ENCODE data around the gene CACNA2D2. TPM values are rescaled to one million over a fixed set of nuclear protein-coding genes. Genes with fewer than 3 reads are reported as not detected.

The CACNA2D2 gene
- total RNA-seq, 1 donor from 2014 or later: 0.40 TPM

DNA sequence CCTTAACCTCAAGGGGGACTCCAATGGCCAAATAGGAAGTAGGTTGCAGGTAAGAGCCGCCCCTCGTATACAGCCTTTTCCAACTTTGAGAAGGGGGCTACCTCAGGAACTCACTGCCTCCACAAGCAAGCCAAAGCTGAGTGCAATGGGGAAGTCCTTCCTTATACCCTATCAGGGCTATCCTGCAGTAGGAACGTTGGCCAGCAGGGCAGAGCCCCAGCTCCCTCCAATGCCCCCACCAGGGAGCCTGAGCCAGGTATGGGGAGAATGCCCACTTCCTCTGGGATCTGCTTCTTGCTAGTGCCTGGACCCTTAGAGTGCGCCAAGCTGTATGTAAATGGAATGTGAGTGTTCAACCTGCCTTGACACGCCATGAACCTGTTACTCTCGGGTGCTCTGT, 16.3 kb downstream of the CACNA2D2 start:
- no peaks in the 10 kb centered on the region for H3K4me1 Mint-ChIP-seq (ENCODE audit: low read depth)
- H3K27ac Mint-ChIP-seq (ENCODE audit: unreplicated experiment): no peak overlapping the region
- no peak overlapping the region for H3K4me3 Mint-ChIP-seq (ENCODE audit: unreplicated experiment)
- peaks cover 5% of the 10 kb centered on the region for H3K27me3 Mint-ChIP-seq (ENCODE audit: low read depth)
- no peaks in the 10 kb centered on the region for H3K36me3 Mint-ChIP-seq (ENCODE audit: low read depth)
- no peaks in the 10 kb centered on the region for H3K9me3 Mint-ChIP-seq (ENCODE audit: low read depth)
- TF ChIP-seq, protein P1, sequence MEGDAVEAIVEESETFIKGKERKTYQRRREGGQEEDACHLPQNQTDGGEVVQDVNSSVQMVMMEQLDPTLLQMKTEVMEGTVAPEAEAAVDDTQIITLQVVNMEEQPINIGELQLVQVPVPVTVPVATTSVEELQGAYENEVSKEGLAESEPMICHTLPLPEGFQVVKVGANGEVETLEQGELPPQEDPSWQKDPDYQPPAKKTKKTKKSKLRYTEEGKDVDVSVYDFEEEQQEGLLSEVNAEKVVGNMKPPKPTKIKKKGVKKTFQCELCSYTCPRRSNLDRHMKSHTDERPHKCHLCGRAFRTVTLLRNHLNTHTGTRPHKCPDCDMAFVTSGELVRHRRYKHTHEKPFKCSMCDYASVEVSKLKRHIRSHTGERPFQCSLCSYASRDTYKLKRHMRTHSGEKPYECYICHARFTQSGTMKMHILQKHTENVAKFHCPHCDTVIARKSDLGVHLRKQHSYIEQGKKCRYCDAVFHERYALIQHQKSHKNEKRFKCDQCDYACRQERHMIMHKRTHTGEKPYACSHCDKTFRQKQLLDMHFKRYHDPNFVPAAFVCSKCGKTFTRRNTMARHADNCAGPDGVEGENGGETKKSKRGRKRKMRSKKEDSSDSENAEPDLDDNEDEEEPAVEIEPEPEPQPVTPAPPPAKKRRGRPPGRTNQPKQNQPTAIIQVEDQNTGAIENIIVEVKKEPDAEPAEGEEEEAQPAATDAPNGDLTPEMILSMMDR (IDR thresholded peaks at IDR 0.05): no peak
- DNase-seq (ENCODE audit: low spot score): no peak

DNA sequence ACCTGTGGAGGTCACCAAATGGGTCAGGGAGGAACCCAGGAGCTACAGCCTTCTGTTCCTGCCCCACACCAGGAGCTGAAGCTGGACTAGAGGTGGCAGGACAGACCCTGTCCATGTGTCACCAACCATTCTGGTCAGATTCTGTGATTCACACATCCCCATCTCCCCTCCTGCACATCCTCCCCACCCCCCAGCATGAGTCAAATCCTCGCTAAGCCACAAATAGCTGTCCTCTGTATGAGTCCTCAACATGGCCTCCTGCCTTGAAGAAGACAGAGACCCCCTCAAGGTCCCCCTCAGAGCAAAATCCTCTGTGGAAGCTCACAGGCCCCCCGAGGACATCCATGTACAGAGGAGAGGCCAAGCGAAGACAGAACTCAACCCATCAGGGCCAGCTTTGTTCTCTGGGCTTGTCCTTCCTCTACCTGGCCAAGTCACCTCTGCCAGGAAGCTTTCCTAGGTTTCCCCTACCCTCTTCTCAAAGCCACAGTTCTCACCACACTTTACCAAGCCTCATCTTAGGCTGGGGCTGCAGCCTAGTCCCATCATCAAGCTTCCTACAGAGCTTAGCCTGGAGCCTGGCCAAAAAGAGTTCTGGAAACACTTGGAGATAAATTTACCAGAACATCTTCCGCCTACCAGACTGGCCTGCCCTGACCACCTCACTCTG, 17.1 kb downstream of the CACNA2D2 start:
- TF ChIP-seq, protein P1 (IDR thresholded peaks at IDR 0.05): no peak
- no peak for DNase-seq (ENCODE audit: low spot score)
- peaks cover 5% of the 10 kb centered on the region for H3K27me3 Mint-ChIP-seq (ENCODE audit: low read depth)
- no peaks in the 10 kb centered on the region for H3K9me3 Mint-ChIP-seq (ENCODE audit: low read depth)
- no peaks in the 10 kb centered on the region for H3K4me1 Mint-ChIP-seq (ENCODE audit: low read depth)
- no peak overlapping the region for H3K27ac Mint-ChIP-seq (ENCODE audit: unreplicated experiment)
- H3K4me3 Mint-ChIP-seq (ENCODE audit: unreplicated experiment): no peak overlapping the region
- H3K36me3 Mint-ChIP-seq (ENCODE audit: low read depth): no peaks in the 10 kb centered on the region

DNA sequence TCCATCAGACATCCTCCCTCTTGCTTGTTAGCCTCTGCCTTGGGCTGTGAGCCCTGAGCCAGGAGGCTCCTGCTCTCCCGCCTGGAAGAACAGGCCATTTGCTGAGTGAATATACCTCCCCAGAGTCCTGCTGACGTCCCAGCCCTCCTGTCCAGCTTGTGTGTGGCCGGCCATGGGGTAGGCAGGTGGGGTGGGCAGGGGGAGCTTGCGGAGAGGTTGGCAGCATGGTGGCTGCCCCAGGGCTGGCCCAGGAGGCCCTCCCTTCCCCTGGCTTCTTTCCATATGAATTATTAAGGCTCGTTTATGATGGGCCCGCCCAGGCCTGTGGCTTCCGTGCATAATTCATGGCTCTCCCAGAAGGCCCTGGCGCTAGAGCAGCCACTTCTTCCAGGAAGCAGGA, 18.7 kb downstream of the CACNA2D2 start:
- no peak for DNase-seq (ENCODE audit: low spot score)

DNA sequence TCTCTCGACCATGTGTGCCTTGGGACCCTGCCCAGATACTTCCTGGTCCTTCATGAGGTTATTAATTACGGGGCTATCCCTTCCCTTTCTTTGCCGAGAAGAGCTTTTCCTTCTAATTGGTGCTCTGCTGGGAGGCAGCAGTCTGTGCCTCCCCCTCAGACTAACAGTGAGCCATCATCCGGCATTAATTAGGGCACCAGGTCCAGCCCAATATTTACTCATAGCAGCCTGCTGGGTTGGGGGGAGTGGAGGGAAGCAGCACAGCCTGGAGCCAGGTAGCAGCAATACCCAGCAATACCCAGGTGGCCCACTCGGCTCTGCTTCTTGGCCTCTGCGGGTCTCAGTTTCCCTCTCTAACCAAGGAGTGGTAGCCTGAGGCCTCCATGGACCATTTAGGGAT, 20.1 kb downstream of the CACNA2D2 start:
- no peak for DNase-seq (ENCODE audit: low spot score)
- Mint-ChIP-seq H3K27me3 (ENCODE audit: low read depth) (peaks cover 11% of the 10 kb centered on the region), H3K36me3 (ENCODE audit: low read depth) (peaks cover 1% of the 10 kb centered on the region), H3K9me3 (ENCODE audit: low read depth) (peaks cover 8% of the 10 kb centered on the region), H3K4me3 (ENCODE audit: unreplicated experiment) (no peak overlapping the region), H3K4me1 (ENCODE audit: low read depth) (no peaks in the 10 kb centered on the region), H3K27ac (ENCODE audit: unreplicated experiment) (no peak overlapping the region)
- TF ChIP-seq, protein P1 (IDR thresholded peaks at IDR 0.05): no peak

More for the DNA sequence above, 18.7 kb downstream of the CACNA2D2 start:
- Mint-ChIP-seq H3K36me3 (ENCODE audit: low read depth) (no peaks in the 10 kb centered on the region), H3K4me3 (ENCODE audit: unreplicated experiment) (no peak overlapping the region), H3K4me1 (ENCODE audit: low read depth) (no peaks in the 10 kb centered on the region), H3K27me3 (ENCODE audit: low read depth) (peaks cover 8% of the 10 kb centered on the region), H3K27ac (ENCODE audit: unreplicated experiment) (no peak overlapping the region), H3K9me3 (ENCODE audit: low read depth) (no peaks in the 10 kb centered on the region)
- TF ChIP-seq, protein P1 (IDR thresholded peaks at IDR 0.05): no peak

DNA sequence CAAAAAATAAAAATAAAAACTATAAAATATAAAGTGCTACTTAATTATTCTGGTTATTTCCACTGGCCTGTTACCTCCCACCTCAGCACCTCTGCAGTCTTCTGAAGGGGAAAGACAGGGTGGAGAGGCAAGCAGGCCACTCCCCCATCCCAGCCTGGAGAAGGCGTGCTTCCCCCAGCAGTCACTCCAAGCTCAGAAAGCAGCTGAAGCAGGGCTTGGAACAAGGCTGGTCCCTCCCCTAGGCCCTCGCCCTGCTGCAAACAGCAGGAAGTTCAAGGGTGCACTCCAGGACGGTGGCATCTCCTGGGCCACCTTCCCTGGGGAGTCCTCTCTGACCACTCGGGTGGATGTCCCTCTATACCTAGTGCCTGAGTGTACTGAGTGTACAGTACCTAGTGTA, 21.4 kb downstream of the CACNA2D2 start:
- H3K4me3 Mint-ChIP-seq (ENCODE audit: unreplicated experiment): no peak overlapping the region
- peaks cover 11% of the 10 kb centered on the region for H3K27me3 Mint-ChIP-seq (ENCODE audit: low read depth)
- no peaks in the 10 kb centered on the region for H3K4me1 Mint-ChIP-seq (ENCODE audit: low read depth)
- no peak for DNase-seq (ENCODE audit: low spot score)
- H3K9me3 Mint-ChIP-seq (ENCODE audit: low read depth): peaks cover 9% of the 10 kb centered on the region
- no peak overlapping the region for H3K27ac Mint-ChIP-seq (ENCODE audit: unreplicated experiment)
- H3K36me3 Mint-ChIP-seq (ENCODE audit: low read depth): peaks cover 1% of the 10 kb centered on the region
- TF ChIP-seq, protein P1 (IDR thresholded peaks at IDR 0.05): no peak

All from chondrocyte (in vitro differentiated cells).